Thyroid gland (tissue), 4 donors: ENCODE data around the gene ZBTB40.

Source experiments
- CTCF ChIP-seq, 6 experiments: fragments of 200-600 bp in 3 of 6; fragments of 450-650 bp in 3 of 6; sonication (generic) in 3 of 6; IDR thresholded peaks; one replicate each; pipeline ENCODE4 v1.5.1; 2016 to 2019; ENCODE audit warnings: antibody characterized with exemption in 6 of 6, mild to moderate bottlenecking in 2 of 6, inconsistent platforms in 1 of 6, moderate library complexity in 1 of 6
- POLR2A ChIP-seq, 2 donors: fragments of 450-650 bp; IDR thresholded peaks; one replicate each; pipeline ENCODE4 v1.6.1; 2017; ENCODE audit warnings: antibody characterized with exemption in 2 of 2, mild to moderate bottlenecking in 2 of 2, moderate library complexity in 1 of 2

DNA sequence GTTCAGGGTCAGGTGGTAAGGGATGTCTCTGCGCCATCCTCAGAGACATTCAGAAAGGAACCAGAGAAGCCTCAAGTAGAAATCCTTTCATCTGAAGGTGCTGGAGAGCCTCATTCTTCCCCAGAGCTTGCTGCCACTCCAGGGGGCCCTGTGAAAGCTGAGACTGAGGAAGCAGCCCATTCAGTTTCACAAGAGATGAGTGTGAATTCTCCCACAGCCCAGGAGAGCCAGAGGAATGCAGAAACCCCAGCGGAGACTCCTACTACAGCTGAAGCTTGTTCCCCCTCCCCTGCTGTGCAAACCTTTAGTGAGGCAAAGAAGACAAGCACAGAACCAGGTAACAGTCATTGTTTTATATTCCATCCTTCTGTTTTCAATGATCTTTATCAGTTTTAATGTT, 38.7 kb downstream of the ZBTB40 start:
- no peak for TF ChIP-seq CTCF (IDR thresholded peaks at IDR 0.05)
- no peak for TF ChIP-seq POLR2A (IDR thresholded peaks at IDR 0.05)
